AG10803 (cell line): ENCODE results near the gene ZFR2.
"Not testable (repeated sequence)": the region's sequence is repeated elsewhere in the genome, so short reads cannot be mapped to it uniquely, and the experiment has no call there.

Experiments used
- DNase-seq: peaks from one replicate; pipeline ENCODE4 v3.0.0; 2010; ENCODE audit warnings: low read depth
- H3K4me3 ChIP-seq: 2 replicates; pipeline ENCODE4 v1.5.1; 2011; ENCODE audit warnings: mild to moderate bottlenecking, low read length, control low read depth
- CTCF ChIP-seq: conservative IDR thresholded peaks from 2 replicates; pipeline ENCODE4 v1.5.1; 2011; ENCODE audit warnings: mild to moderate bottlenecking, low read length, control low read depth, inconsistent platforms

The ZFR2 gene

GRCh38 chr19:3904233-3904632, 35.4 kb upstream of the ZFR2 start:
- no peak for TF ChIP-seq CTCF
- H3K4me3 ChIP-seq, result no peak overlapping the region
- DNase-seq, result no peak

GRCh38 chr19:3902317-3902973, 33.6 kb upstream of the ZFR2 start:
- H3K4me3 ChIP-seq, result no peak overlapping the region
- no peak for TF ChIP-seq CTCF
- DNase-seq, result no peak

GRCh38 chr19:3899531-3900294, 30.9 kb upstream of the ZFR2 start:
- H3K4me3 ChIP-seq, result no peak overlapping the region
- no peak for TF ChIP-seq CTCF
- DNase-seq, result peak; percentile 9

GRCh38 chr19:3898426-3898825, 29.6 kb upstream of the ZFR2 start:
- DNase-seq, result no peak
- no peak for TF ChIP-seq CTCF
- no peak overlapping the region for H3K4me3 ChIP-seq

- DNase-seq, result no peak
- TF ChIP-seq CTCF, result no peak
- no peak overlapping the region for H3K4me3 ChIP-seq
These were observed 29.1 kb upstream of the ZFR2 start for GRCh38 chr19:3897936-3898335.

GRCh38 chr19:3895788-3896187, 26.9 kb upstream of the ZFR2 start:
- no peak for DNase-seq
- TF ChIP-seq CTCF, result no peak
- H3K4me3 ChIP-seq, result no peak overlapping the region

- not testable (repeated sequence) for DNase-seq, H3K4me3 ChIP-seq
These were observed 26.1 kb upstream of the ZFR2 start for GRCh38 chr19:3894959-3895358.
